Jurkat, Clone E6-1 (cell line): ENCODE results near the gene CPEB2.
"Not testable (repeated sequence)": the region's sequence is repeated elsewhere in the genome, so short reads cannot be mapped to it uniquely, and the experiment has no call there.

ENCODE experiments used
- DNase-seq: peaks from one replicate; pipeline ENCODE4 v3.0.0-alpha.2; 2011; ENCODE audit warnings: low read depth, low spot score
- H3K4me3 ChIP-seq: 2 replicates; pipeline ENCODE4 v1.5.1; 2011; ENCODE audit warnings: mild to moderate bottlenecking, low read length, control low read depth, moderate library complexity

The CPEB2 gene

GRCh38 chr4:15037923-15038541, 35.8 kb downstream of the CPEB2 start:
- H3K4me3 ChIP-seq = no peak overlapping the region
- DNase-seq = no peak

- no peak overlapping the region for H3K4me3 ChIP-seq
- no peak for DNase-seq
These were observed 38.7 kb downstream of the CPEB2 start for GRCh38 chr4:15040916-15041463.

DNA sequence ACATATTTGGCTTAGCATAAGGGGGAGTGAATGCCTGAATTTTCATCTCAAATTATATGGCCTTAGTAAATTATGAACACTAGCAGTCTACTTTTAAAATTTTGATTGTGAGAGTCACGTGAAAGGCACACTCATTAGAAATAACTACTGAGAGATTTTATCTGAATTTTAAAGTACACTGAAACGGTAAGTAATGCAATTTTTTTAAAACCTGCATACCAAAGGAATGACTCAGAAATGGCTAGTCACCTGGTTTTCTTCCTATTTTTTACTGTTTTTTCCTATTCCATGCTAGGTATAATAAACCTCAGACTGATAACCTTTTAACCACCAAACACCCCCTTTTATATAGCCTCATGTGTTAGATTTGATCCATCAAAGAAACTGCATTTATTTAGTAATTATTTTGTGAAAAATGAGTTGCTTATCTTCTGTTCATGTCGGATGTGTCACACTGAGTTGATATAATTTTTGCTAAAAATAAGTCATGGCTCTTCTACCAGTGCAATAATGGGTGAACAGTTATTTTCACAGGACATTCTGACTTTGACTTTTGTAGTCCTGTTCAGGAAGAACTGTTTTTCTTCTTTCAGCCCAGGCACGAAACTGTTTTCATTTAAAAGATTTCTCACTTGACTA, 40.4 kb downstream of the CPEB2 start:
- H3K4me3 ChIP-seq = no peak overlapping the region
- DNase-seq = no peak

DNA sequence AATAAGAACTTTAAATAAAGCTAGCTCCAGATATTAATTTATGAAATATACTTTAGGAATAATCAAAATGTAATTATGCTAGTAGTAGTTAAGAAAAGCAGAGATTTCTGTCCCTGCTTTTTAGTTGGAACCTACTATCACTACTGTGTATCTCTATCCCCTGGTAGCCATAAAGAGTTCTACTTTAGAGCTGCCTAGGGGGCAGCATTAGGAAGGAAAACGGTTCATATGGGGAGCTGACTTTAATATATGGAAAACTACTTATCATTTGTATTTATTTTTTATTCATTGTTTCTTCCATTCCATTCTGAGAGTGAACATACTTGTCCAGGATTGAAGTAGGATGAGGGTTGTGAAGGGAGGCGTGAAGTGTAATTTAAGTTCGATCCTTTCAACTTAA, 40.9 kb downstream of the CPEB2 start:
- H3K4me3 ChIP-seq = no peak overlapping the region
- DNase-seq = no peak

DNA sequence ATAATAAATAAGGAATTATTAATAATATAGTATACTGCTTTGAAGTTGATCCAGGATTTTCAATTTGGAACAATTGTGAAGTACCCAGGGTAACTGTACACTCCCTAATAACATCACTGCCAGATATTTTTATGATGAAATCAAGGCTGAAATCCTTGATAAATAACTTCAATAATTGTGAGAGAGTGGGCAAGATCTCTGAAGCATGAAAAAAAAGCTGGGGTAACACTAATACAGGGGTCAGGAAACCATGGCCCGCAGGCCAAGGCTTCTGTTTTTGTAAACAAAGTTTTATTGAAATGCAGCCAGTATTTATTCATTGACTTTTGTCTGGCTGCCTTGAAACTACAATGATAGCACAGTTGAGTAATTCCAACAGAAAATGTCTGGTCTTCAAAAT, 41.6 kb downstream of the CPEB2 start:
- no peak overlapping the region for H3K4me3 ChIP-seq

DNA sequence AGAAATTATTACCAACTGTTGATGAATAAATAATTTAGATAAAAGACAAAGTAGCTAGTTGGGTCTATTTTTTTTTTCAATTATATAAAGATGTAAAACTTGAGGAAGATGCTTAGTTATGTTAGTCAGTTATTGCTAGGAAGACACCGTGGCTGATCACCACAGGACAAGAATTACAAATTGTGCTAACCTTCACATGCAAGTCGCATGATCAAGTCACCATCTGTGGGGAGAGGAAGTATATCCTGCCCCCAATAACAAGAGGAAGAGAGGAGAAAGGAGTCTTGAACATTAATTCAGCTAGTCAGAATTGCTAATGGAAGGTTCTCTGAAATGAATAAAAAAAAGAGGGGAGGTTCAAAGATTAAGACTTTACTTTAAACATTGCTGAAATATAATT, 52.3 kb downstream of the CPEB2 start:
- DNase-seq = no peak
- no peak overlapping the region for H3K4me3 ChIP-seq

More for the DNA sequence above, 41.6 kb downstream of the CPEB2 start:
- DNase-seq = no peak

- no peak for DNase-seq
- H3K4me3 ChIP-seq = no peak overlapping the region
These were observed 57.9 kb downstream of the CPEB2 start for GRCh38 chr4:15060213-15060612.

DNA sequence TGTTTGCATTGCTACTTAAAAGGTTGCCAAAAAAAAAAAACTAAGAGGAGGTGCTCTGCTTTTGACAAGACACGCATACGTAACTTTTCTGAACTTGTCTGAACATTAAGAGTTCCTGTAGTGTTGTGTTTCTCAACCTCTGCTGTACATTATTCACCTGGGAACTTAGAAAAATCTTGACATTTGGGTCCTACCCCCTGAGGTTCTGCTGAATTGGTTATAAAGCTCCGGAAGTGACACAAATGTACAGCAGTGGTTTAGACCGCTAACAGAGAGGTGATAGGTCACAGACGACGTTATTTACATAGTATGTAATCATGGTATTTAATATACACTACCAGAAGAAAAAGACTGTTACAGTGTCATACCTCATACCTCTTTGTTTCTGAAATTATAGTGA, 61.1 kb downstream of the CPEB2 start:
- H3K4me3 ChIP-seq = no peak overlapping the region
- no peak for DNase-seq

DNA sequence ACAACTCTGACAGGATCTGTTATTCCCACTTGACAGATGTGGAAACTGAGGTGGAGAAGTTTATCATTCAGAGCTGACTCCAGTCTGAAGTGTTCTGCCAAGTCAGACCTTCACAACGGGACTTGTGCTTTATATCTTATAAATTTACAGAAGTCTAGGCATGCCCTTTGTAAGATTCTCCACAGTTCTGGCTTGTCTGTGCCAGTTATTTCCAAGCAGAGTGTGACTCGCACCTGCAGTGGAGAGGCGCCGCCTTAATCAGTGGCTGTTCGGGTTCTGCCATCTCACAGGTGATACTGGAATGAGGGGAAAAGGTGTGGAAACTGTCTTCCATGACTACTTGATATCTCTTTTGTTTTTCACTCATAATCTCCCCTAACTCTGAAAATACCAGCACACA, 63.2 kb downstream of the CPEB2 start:
- DNase-seq = no peak
- H3K4me3 ChIP-seq = no peak overlapping the region

- DNase-seq = no peak
- no peak overlapping the region for H3K4me3 ChIP-seq
These were observed 63.9 kb downstream of the CPEB2 start for GRCh38 chr4:15066140-15066539.

- DNase-seq = no peak
- no peak overlapping the region for H3K4me3 ChIP-seq
These were observed 66.0 kb downstream of the CPEB2 start for GRCh38 chr4:15068298-15068697.

- no peak overlapping the region for H3K4me3 ChIP-seq
- DNase-seq = no peak
These were observed 73.6 kb downstream of the CPEB2 start for GRCh38 chr4:15075875-15076274.

- no peak for DNase-seq
- H3K4me3 ChIP-seq = no peak overlapping the region
These were observed 75.7 kb downstream of the CPEB2 start for GRCh38 chr4:15077969-15078368.

DNA sequence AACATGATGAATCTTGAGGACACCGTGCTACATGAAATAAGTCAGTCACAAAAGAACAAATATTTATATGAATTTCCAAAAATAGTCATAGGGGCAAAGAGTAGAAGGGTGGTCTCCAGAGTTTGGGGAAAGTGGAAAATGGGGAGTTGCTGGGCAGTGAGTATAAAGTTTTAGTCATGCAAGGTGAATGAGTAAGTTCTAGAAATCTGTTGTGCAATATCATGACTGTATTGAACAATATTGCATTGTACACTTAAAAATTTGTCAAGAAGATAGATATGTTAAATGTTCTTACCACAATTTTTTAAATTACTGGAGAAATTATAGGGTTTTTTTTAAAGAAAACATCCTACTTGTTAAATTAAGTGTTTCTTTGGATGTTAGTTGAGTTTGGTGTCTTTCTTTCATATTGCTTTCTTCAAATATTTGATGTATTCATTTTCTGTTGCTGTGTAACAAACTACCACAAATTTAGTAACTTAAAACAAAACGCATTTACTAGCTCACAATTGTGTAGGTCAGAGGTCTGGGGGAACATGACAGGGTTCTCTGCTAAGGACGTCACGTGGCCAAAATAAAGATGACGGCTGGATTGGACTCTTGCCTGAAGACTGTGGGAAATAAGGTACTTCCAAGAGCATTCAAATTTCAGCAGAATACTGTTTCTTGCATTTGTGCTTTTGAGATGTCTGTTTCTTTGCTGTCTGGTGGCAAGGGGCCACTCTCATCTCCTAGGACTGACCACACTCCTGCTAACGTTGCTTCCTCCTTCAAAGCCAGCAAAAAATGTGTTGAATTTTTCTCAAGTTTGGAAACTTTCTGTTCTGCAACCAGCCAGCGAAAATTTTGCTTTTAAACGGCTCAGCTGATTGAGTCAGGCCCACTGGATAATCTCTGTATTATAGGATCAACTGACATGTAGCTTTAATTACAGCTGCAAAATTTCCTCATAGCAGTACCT, 76.7 kb downstream of the CPEB2 start:
- DNase-seq = no peak
- H3K4me3 ChIP-seq = no peak overlapping the region

GRCh38 chr4:15084780-15085179, 82.5 kb downstream of the CPEB2 start:
- no peak for DNase-seq

GRCh38 chr4:15085762-15086161, 83.5 kb downstream of the CPEB2 start:
- H3K4me3 ChIP-seq, DNase-seq: not testable (repeated sequence)

More at GRCh38 chr4:15084780-15085179, 82.5 kb downstream of the CPEB2 start:
- H3K4me3 ChIP-seq = no peak overlapping the region

- not testable (repeated sequence) for DNase-seq, H3K4me3 ChIP-seq
These were observed 84.0 kb downstream of the CPEB2 start for GRCh38 chr4:15086259-15086658.

- no peak overlapping the region for H3K4me3 ChIP-seq
- DNase-seq = no peak
These were observed 86.2 kb downstream of the CPEB2 start for GRCh38 chr4:15088394-15089035.

- no peak for DNase-seq
These were observed 87.7 kb downstream of the CPEB2 start for GRCh38 chr4:15089979-15090378.

More at GRCh38 chr4:15089979-15090378, 87.7 kb downstream of the CPEB2 start:
- no peak overlapping the region for H3K4me3 ChIP-seq
